ENCODE measurements around the gene BTG2.
A peak's percentile ranks its signal among the peaks of the same experiment; 100 is the strongest.

Gene BTG2

DNA sequence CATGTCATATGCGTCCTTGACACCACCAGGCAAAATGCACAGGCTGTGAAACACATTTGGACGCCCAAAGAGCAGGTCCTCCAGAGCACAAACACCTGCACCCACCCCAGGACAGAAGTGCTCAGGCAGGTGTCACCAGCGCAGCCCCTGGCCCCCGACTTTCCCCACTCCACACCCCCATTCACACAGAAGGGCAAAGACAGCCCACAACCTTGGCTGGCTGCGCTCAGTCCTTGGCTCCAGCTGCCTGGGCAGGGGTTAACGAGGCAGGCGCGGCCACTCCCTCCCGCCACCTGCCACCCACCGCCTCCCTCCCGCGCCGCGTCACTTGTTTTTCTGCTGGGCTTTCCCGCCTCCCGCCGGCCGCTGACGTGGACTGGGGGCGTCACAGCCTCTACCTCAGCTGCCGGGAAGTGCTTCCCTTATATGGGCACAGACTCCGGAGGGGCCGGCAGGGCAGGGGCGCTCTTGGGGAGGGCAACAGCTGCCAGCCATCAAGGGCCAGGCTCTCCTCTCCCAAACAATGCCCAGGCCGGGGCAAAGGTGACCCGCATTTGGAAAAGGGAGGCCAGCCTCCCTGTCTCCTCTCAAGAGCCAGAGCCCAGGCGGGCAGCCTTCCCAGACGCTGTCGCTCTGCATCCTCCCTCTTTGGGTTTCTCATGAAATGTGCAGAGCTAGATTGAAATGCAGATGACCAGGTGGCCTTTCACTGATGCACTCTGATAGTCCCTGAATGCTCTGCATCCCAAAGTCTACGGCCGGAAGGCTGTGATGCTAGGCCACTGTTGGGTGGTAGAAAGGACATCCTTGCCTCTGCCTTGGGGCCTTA is 14.8 kb upstream of the BTG2 start:
- Histone ChIP-seq H4K20me1 (ENCODE audit: insufficient read depth, low read length) (no peaks in the 10 kb centered on the region), H3K4me3 (ENCODE audit: low read depth, low read length, poor library complexity, severe bottlenecking) (peak overlapping the region; percentile 55)

DNA sequence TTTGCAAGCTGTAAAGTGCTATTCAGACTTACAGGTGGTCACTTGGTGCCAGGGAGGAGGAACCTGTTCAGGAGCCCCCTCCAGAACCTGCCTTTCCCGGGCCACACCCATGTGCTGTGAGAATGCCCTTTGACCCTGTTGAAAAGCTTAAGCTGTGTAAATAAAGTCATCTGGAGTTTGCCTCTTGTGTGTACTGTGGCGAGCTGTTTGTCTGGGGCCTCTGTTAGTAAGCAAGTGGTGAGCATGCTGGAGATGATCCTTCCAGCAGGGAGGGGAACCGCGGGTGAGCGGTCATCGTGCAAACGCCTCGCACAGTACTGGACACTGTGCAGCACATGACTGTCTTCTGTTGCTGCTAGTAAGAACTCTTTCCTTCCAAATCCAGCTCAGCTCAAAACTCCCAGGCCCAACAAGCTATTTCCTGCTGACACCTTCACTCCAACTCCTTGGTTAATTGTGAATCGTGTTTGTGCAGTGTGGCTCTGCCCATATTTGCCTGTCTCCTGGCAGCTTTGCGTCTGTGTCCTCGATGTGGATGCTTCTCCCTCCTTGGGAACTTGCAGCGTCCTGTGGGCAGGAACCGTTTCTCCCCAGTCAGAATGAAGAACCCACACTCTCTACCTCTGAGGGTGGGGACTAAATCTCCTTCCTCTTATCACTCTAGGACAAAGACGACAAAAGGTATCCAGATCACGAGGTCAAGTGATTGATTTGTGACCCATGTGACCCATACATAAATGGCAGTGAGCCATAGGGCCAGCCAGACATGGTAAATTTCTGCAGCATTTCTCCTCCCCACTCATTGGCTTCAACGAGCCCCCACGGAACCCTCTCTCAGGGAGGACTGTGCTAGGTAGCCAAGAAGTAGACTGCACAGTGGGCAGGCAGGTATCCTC is 13.9 kb upstream of the BTG2 start:
- Histone ChIP-seq H2AFZ (ENCODE audit: low read length) (no peak overlapping the region), H3K79me2 (ENCODE audit: insufficient read depth, low read length) (no peaks in the 10 kb centered on the region), H3K4me3 (ENCODE audit: low read depth, low read length, poor library complexity, severe bottlenecking) (peak overlapping the region; percentile 49), H3K27me3 (ENCODE audit: insufficient read depth, low read length) (no peaks in the 10 kb centered on the region), H3K9me2 (ENCODE audit: low read depth, low read length) (no peaks in the 10 kb centered on the region), H3K27ac (ENCODE audit: low read depth, low read length, poor library complexity, severe bottlenecking) (peak overlapping the region; percentile 100), H3K36me3 (ENCODE audit: insufficient read depth, low read length) (no peaks in the 10 kb centered on the region), H3K9ac (ENCODE audit: low read length) (peak overlapping the region; percentile 92), H3F3A (ENCODE audit: insufficient read depth, low read length) (peaks cover 4% of the 10 kb centered on the region), H3K4me2 (ENCODE audit: low read length) (peak overlapping the region; percentile 78), H3K4me1 (ENCODE audit: insufficient read depth, low read length, severe bottlenecking) (peaks cover 97% of the 10 kb centered on the region), H4K20me1 (ENCODE audit: insufficient read depth, low read length) (no peaks in the 10 kb centered on the region), H3K9me3 (ENCODE audit: low read length) (no peaks in the 10 kb centered on the region)
- TF ChIP-seq EZH2 (IDR thresholded peaks at IDR 0.05; ENCODE audit: borderline replicate concordance, low read length) = no peak
- TF ChIP-seq, protein P1, sequence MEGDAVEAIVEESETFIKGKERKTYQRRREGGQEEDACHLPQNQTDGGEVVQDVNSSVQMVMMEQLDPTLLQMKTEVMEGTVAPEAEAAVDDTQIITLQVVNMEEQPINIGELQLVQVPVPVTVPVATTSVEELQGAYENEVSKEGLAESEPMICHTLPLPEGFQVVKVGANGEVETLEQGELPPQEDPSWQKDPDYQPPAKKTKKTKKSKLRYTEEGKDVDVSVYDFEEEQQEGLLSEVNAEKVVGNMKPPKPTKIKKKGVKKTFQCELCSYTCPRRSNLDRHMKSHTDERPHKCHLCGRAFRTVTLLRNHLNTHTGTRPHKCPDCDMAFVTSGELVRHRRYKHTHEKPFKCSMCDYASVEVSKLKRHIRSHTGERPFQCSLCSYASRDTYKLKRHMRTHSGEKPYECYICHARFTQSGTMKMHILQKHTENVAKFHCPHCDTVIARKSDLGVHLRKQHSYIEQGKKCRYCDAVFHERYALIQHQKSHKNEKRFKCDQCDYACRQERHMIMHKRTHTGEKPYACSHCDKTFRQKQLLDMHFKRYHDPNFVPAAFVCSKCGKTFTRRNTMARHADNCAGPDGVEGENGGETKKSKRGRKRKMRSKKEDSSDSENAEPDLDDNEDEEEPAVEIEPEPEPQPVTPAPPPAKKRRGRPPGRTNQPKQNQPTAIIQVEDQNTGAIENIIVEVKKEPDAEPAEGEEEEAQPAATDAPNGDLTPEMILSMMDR (IDR thresholded peaks at IDR 0.05; ENCODE audit: low read length) = no peak

More for the DNA sequence above, 14.8 kb upstream of the BTG2 start:
- Histone ChIP-seq H3K9me2 (ENCODE audit: low read depth, low read length) (no peaks in the 10 kb centered on the region), H3F3A (ENCODE audit: insufficient read depth, low read length) (peaks cover 4% of the 10 kb centered on the region), H3K4me1 (ENCODE audit: insufficient read depth, low read length, severe bottlenecking) (peaks cover 97% of the 10 kb centered on the region), H3K79me2 (ENCODE audit: insufficient read depth, low read length) (no peaks in the 10 kb centered on the region), H3K27ac (ENCODE audit: low read depth, low read length, poor library complexity, severe bottlenecking) (peak overlapping the region; percentile 100), H3K9ac (ENCODE audit: low read length) (peak overlapping the region; percentile 94), H2AFZ (ENCODE audit: low read length) (no peak overlapping the region), H3K4me2 (ENCODE audit: low read length) (peak overlapping the region; percentile 78), H3K9me3 (ENCODE audit: low read length) (no peaks in the 10 kb centered on the region), H3K36me3 (ENCODE audit: insufficient read depth, low read length) (no peaks in the 10 kb centered on the region), H3K27me3 (ENCODE audit: insufficient read depth, low read length) (no peaks in the 10 kb centered on the region)
- TF ChIP-seq, protein P1 (IDR thresholded peaks at IDR 0.05; ENCODE audit: low read length) = no peak
- no peak for TF ChIP-seq EZH2 (IDR thresholded peaks at IDR 0.05; ENCODE audit: borderline replicate concordance, low read length)

DNA sequence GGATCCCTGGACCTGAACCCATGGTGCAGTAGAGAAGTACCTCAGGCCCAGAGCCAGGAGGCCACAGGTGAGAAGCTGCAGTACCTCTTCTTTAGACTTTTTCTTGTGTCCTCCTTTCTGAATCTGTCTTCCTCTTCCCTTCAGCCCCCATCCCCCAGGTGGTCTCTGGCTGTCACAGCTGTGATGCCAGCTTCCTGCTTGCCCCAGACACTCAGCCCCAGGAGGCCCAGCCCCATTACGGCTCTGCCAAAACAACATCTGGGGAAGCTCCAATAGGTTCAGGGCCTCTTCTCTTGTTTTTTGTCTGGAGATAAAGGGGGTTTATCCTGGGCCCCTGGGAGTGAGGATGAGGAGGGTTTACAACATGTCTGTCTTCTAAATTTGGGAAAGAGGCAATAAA is 9.5 kb upstream of the BTG2 start:
- Histone ChIP-seq H3K4me3 (ENCODE audit: low read depth, low read length, poor library complexity, severe bottlenecking) (peak overlapping the region; percentile 34), H3K9ac (ENCODE audit: low read length) (peak overlapping the region; percentile 67), H3K27ac (ENCODE audit: low read depth, low read length, poor library complexity, severe bottlenecking) (peak overlapping the region; percentile 100), H3K4me2 (ENCODE audit: low read length) (peak overlapping the region; percentile 56), H3K9me2 (ENCODE audit: low read depth, low read length) (no peaks in the 10 kb centered on the region), H3K36me3 (ENCODE audit: insufficient read depth, low read length) (no peaks in the 10 kb centered on the region), H3F3A (ENCODE audit: insufficient read depth, low read length) (peaks cover 6% of the 10 kb centered on the region), H2AFZ (ENCODE audit: low read length) (no peak overlapping the region), H3K9me3 (ENCODE audit: low read length) (no peaks in the 10 kb centered on the region), H3K4me1 (ENCODE audit: insufficient read depth, low read length, severe bottlenecking) (peaks cover 97% of the 10 kb centered on the region), H3K79me2 (ENCODE audit: insufficient read depth, low read length) (no peaks in the 10 kb centered on the region), H3K27me3 (ENCODE audit: insufficient read depth, low read length) (no peaks in the 10 kb centered on the region), H4K20me1 (ENCODE audit: insufficient read depth, low read length) (no peaks in the 10 kb centered on the region)
- no peak for TF ChIP-seq EZH2 (IDR thresholded peaks at IDR 0.05; ENCODE audit: borderline replicate concordance, low read length)
- TF ChIP-seq, protein P1 (IDR thresholded peaks at IDR 0.05; ENCODE audit: low read length) = no peak
